ENCODE measurements around the gene SH3GLB1. TPM values are rescaled to one million over a fixed set of nuclear protein-coding genes. Genes with fewer than 3 reads are reported as not detected.

The SH3GLB1 gene
- total and polyA plus RNA-seq, 2 of the 13 experiments (the other 11 are each of a cell fraction or from before 2014, with no cell fraction given), result 26.0 to 41.5 TPM

- Histone ChIP-seq H3K79me2 (ENCODE audit: insufficient read depth, low read length) (peaks cover 40% of the 10 kb centered on the region), H3K27me3 (ENCODE audit: control insufficient read depth in 1 of 2, insufficient read depth in 2 of 2, low read length in 2 of 2) (no peaks in the 10 kb centered on the region; a peak in 1 of 5 replicates), H3K36me3 (replicated peaks in 1 of 2; ENCODE audit: control insufficient read depth in 1 of 2, insufficient read depth in 2 of 2, low read length in 2 of 2) (no peaks in the 10 kb centered on the region), H3K9me3 (ENCODE audit: low read length) (no peaks in the 10 kb centered on the region), H3K4me1 (ENCODE audit: insufficient read depth, low read length) (peaks cover 29% of the 10 kb centered on the region), H4K20me1 (ENCODE audit: insufficient read depth, low read length) (peaks cover 16% of the 10 kb centered on the region), H3K9ac (ENCODE audit: insufficient read depth, low read depth, low read length) (peak overlapping the region; percentile 89), H3K27ac (ENCODE audit: extremely low read length, insufficient read depth, low read length) (peak overlapping the region; percentile 90), H2AFZ (ENCODE audit: low read length) (peak overlapping the region; percentile 89), H3K4me2 (ENCODE audit: low read depth, low read length) (peak overlapping the region; percentile 87), H3K4me3 (replicated peaks in 1 of 3; ENCODE audit: insufficient read depth in 1 of 3, low read depth in 2 of 3, low read length in 3 of 3) (peak overlapping the region; percentile 84 to 97 (median 95))
- ChIA-PET POLR2A (interaction anchor here (0.6 to 2.9 kb wide), 14 partner anchors 8 to 230 kb away, joined by 3 to 20 read pairs (median 4); no protein-coding TSS in a partner anchor), CTCF (ENCODE audit: low intra/inter-chr PET ratio, low total read pairs) (interaction anchor here (0.7 to 0.8 kb wide), 2 partner anchors 38 to 207 kb away, joined by 3 read pairs; no protein-coding TSS in a partner anchor)
- BruUV-seq (replicated peaks), result TSS peak; percentile 81
- WGBS (ENCODE audit: low lambda C conversion rate), result 2% methylated on average over 24 of the region's 34 CpGs
- intact Hi-C loops (cut with micrococcal nuclease; ENCODE audit: unreplicated experiment), result loop anchor here (10.0 kb wide), 3 partner anchors 71 to 321 kb away; partner anchors contain the start of genes HS2ST1 and SELENOF
- FAIRE-seq, result no peak
- in situ Hi-C loops (cut with HindIII; ENCODE audit: extremely low pct_ligation_motif_present, low pct_unique_long_range_greater_than_20kb), result no loop called here
- peak; percentile 30 for DNase-seq (ENCODE audit: low spot score)
- peak; percentile 76 for ATAC-seq
- TF ChIP-seq POLR2A (IDR thresholded peaks at IDR 0.05; ENCODE audit: insufficient read depth in 1 of 2, low read depth in 2 of 2, low read length in 2 of 2) (peak in 1 of 2 experiments; percentile 87; a peak in 2 of 4 replicates), ZNF34 (CRISPR knock-in tag; IDR thresholded peaks at IDR 0.05; ENCODE audit: borderline replicate concordance) (0 out of 2 replicates have a peak, but pooled peaks have one; percentile 51), IRX3 (CRISPR knock-in tag; IDR thresholded peaks at IDR 0.05; ENCODE audit: borderline replicate concordance, low read depth) (0 out of 2 replicates have a peak, but pooled peaks have one; percentile 5), MEIS1 (CRISPR knock-in tag; IDR thresholded peaks at IDR 0.05; ENCODE audit: borderline replicate concordance) (no peak), YY1 (IDR thresholded peaks at IDR 0.05; ENCODE audit: insufficient read depth, insufficient replicate concordance, low read depth, low read length) (peak; percentile 33), MXI1 (IDR thresholded peaks at IDR 0.05; ENCODE audit: borderline replicate concordance, low read depth, low read length) (no peak), ZUFSP (CRISPR knock-in tag; IDR thresholded peaks at IDR 0.05; ENCODE audit: borderline replicate concordance) (no peak), ZNF598 (CRISPR knock-in tag; IDR thresholded peaks at IDR 0.05; ENCODE audit: borderline replicate concordance) (0 out of 2 replicates have a peak, but pooled peaks have one; percentile 45), KDM4B (CRISPR knock-in tag; IDR thresholded peaks at IDR 0.05) (no peak), ASH2L (IDR thresholded peaks at IDR 0.05; ENCODE audit: insufficient read length, low read depth, low read length) (peak; percentile 85), PRDM4 (CRISPR knock-in tag; IDR thresholded peaks at IDR 0.05; ENCODE audit: borderline replicate concordance) (no peak), NFAT5 (CRISPR knock-in tag; IDR thresholded peaks at IDR 0.05) (no peak), MEF2D (CRISPR knock-in tag; IDR thresholded peaks at IDR 0.05) (peak; percentile 40)
Measured at GRCh38 chr1:86703696-86704457, 499 bp upstream of the SH3GLB1 start.
